Stimulated activated CD4-positive, alpha-beta T cell treated with anti-CD3 and anti-CD28 coated beads, Interleukin-4, amount 100 ng/mL, for 1 hour (primary cell): ENCODE results near the gene DDX50.

Experiments used
- DNase-seq: peaks from one replicate; pipeline ENCODE4 v3.0.0-alpha.2; 2020

The DDX50 gene

DNA sequence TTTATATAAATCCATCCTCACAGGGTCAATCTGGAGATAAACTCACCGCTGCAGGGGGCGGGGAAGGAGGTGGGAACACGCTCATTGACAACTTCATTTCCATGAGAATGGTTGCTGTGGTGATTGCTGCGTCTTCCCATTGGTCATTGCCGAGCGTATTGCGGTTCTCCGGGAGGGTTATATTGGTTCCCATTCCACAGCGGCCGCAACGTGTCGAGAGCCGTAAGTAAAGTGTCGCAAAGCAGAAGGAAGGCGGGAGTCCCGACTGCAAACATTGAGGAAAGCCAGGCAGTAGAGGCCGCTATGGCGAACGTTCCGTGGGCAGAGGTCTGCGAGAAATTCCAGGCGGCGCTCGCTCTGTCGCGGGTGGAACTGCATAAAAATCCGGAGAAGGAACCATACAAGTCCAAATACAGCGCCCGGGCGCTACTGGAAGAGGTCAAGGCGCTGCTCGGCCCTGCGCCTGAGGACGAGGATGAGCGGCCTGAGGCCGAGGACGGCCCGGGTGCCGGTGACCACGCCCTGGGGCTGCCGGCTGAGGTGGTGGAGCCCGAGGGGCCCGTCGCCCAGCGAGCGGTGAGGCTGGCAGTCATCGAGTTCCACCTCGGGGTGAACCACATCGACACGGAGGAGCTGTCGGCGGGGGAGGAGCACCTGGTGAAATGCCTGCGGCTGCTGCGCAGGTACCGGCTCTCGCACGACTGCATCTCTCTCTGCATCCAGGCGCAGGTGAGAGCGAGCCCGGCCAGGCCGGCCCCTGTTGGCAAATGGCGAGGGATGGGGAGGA, 87.6 kb downstream of the DDX50 start, which contains the start of gene KIFBP:
TSS of gene KIFBP (plus strand) at position 274 of the 787 bp plus-strand sequence. CDS start at position 304, 30 bp downstream.
- peak; percentile 72 for DNase-seq

DNA sequence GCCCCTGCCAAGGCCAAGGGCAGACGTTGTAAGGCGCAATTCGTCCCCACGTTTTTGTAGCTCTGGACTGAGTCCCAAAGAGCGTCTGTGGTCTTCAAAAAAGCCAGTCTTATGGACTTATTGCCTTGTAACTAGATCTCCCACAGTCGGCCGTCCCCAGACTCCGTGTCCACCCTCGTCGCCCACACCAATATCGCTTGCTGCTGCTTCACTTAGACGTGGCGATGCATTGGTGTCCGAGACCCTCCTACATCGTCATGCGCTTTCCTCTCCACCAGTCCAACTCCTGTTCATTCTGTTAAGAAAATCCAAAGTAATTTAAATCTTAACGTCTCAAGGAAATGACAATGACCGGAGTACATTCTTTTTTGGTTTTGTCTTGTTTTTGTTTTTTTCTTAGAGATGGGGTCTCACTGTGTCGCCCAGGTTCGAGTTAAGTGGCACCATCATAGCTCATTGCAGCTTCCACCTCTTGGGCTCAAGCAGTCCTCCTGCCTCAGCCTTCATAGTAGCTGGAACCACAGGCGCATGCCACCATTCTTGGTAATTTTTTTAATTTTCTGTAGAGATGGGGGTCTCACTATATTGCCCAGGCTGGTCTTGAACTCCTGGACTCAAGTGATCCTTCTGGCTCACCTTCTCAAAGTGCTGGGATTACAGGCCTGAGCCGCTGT, 88.3 kb downstream of the DDX50 start:
- no peak for DNase-seq

DNA sequence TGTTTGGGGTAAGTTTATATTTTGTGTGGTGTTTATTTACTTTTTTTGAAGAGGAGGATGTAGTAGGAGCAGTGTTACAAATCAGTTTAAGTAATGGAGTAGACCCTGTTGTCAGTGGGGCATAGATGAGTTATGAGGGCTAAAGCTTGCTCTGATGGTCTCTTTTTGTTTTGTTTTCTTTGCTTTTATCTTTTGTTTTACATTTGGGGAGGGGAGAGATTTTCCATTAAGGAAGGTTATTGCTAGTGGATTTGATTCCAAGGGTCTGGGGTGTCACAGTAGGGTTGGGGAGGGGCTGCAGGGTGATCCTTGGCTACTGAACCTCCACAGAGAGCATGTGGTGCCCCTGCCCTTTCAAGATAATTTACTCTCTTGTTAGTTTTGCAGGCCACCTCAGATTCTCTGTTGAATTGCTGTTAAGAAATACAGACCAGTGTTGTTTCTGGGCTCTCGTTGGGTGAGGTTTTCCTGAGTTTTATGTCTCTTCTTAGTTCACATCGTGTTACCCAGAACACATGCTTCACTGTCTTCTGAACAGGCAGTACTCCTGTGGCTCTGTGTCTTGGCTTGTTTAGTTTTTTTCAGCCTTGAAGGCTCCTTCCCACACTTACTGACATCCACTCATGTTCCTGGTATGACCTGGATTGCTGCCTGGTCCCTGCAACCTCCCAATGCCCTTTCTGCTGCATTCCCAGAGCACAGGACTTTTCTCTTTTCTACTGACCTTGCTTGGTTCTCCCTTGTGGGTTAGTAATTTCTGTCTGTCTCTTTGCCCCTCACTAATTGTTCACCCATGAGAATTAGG, 91.7 kb downstream of the DDX50 start:
- DNase-seq: no peak
